G401.6 (cell line): Measurements from ENCODE around the gene KCNMA1.

Source experiments
- FAIRE-seq: peaks from 2 replicates; lab custom pipeline; 2012; peaks lifted over from hg19 to GRCh38; lab: Jason Lieb, UNC

KCNMA1 gene

GRCh38 chr10:77293773-77294172 is 343.8 kb downstream of the KCNMA1 start:
- no peak for FAIRE-seq

- no peak for FAIRE-seq
Measured at GRCh38 chr10:77293347-77293746, 344.3 kb downstream of the KCNMA1 start.

DNA sequence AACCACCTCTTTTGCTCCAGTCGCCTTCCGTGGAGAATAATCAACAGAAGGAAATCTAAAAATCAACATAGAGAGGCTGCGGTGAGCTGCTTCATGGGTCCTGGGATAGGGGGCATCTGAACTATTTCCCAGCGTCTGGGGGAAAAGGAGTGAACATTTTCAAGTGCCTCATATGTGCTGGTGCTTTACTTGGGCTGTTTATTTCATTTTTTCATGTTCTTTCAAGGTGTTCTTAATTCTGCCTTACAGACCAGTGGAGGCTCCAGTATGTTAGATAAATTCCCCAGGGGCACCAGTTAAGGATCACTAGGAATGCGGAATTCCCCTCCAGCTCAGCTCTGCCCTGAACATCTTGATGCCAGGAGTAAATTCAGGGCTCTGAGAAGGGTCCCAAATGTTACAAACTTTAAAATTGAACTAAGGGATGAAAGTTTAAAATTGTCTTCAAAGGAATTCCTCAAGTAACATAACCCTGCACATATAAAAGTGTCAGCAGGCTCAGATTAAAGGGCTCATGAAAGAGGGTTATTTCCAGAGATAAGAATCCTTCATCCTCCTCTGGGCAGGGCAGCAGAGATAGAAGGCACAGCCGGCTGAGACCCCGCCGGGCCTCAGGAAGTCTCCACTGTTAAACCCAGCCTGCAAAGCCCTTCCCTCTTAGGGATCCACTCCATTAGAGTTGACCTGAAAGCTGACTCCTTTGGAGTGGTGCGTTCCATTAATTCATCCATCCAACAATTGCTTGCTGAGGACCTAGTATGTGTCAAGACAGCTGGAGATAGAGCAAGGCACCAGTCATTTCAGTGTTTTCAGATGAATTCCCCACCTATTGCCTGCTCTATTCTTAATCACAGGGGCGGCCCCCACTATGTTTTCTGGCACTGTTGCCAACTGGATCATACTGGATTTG is 345.8 kb downstream of the KCNMA1 start:
- no peak for FAIRE-seq

DNA sequence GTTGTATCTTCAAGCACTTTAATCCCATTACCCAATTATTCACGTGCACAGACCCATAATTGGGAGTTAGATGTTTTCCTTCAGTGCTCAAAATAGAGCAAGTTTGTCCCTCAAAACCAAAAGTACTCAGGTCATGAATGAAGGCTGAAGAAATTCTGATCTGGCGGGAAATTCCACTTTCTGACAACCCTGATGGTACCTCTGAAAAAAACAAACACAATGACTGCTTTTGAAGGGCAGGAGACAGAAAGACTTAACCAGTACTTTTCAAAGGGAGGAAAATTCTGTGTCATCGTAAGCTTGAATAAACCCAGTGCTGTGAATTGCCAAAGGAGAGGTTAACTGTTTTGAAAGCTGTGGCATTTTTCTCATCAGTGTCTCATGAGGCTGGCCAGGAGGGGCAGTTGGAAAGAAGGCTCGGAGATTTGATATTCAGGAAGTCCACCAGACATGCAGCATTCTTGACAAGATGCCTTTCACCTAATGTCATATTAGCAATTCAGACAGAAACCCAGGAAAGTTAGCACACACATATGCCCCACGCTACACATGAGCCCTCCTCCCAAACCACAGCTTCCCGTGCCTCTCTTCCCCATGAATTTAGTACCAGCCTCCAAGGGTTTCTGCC is 347.0 kb downstream of the KCNMA1 start:
- FAIRE-seq, result no peak

GRCh38 chr10:77289790-77290189 is 347.8 kb downstream of the KCNMA1 start:
- no peak for FAIRE-seq

GRCh38 chr10:77289027-77289501 is 348.5 kb downstream of the KCNMA1 start:
- no peak for FAIRE-seq

GRCh38 chr10:77287647-77288120 is 349.9 kb downstream of the KCNMA1 start:
- FAIRE-seq, result no peak

GRCh38 chr10:77286531-77287508 is 350.8 kb downstream of the KCNMA1 start:
- FAIRE-seq, result no peak

DNA sequence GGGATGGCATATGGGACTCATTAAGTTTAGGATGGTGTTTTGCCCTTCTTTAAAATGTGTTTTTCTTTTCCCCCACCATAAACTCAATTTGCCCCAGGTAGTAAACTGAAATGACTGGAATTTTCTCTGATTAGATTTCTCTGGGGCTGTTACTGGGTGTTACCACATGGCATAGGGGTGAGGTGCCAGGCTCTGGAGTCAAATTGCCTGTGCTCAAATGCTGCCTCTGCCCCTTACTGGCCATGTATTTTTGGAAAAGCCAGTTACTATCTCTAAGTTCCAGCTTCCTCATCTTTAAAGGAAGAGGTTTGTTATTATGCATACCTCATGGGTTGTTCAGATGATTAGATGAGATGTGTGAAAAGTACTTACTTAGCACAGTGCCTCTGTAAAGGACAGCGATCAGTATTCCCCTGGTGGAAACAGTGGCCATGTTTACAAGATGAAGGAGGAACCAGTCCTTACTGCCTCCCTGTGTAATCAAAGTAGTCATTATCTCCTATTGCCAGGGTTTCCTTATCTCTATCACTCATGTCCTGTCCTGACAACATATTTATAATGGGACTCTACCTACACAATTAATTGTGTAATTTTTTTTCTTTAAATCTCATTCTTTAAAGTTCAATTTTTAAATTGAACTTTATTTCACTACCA is 352.0 kb downstream of the KCNMA1 start:
- FAIRE-seq, result no peak

GRCh38 chr10:77284797-77285196 is 352.8 kb downstream of the KCNMA1 start:
- FAIRE-seq, result no peak

- no peak for FAIRE-seq
Measured at GRCh38 chr10:77283326-77283725, 354.3 kb downstream of the KCNMA1 start.

DNA sequence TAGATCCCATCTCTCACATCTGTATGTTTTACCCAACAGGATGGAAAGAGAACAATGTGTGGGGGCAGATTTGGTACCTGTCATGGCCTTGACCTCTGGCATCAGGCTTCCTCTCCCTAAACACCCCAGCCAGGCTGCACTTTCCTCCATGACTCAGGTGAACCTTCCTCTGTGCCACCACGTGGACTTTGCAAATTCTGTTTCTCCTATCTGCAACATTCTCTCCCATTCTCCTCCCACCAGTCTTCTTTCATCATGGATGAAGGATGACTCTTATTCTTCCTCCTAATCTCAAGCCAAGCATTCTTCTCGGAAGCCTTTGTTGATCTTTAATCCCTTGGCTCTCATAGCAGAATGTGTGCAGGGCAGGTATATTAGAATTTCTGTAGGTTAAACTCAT is 355.4 kb downstream of the KCNMA1 start:
- no peak for FAIRE-seq

- FAIRE-seq, result no peak
Measured at GRCh38 chr10:77281719-77282118, 355.9 kb downstream of the KCNMA1 start.

DNA sequence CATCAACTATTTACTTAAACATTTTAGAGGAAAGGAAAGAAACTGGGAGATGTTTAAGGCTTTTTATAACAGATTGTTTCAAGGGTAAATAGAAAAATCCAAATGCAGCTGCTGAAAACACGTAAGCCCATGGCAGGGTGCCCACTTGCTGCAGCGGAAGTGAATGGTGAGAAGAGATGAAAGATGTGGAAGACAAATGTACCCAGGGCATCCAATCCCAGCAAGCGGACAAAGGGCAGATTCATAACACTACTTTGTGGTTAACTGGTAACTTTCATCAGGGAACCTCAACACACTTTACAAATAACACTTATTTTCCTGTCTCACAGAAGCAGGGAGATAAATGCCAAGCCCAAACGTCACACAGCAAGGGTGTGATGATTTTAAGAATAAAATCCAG is 358.4 kb downstream of the KCNMA1 start:
- FAIRE-seq, result no peak

DNA sequence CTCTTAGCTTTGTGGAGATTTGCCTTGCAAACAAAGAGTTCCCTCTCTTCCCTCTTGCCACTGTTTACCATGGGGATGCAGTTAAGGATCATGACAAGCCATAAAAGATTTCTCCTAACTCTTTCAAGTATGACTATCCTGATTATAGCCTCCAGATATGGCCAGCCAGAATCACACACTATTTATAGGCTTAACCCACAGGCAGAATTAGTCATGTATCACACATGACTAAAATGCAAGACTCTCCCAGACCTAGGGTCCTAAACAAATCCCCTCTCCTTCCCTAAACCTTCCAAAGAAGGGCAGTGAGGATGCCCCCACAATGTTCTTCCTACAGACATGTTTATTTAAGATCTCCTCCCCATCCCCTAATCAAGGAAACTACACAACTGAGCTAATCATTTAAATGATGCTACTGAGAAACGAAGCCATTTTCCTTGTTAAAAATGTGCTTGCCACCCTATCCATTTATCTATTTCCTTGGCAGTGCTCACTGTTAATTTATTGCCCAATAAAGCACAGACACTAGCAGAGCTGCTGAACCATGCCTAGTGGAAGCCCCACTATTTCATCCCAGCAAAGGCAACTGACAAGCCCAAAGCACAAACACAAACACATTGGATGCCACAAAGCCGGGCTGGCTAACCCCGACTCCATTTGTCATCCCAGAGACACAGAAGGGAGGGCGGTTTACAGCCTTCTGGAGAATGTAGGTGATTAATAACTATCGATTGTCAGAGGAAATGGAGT is 363.4 kb downstream of the KCNMA1 start:
- no peak for FAIRE-seq

DNA sequence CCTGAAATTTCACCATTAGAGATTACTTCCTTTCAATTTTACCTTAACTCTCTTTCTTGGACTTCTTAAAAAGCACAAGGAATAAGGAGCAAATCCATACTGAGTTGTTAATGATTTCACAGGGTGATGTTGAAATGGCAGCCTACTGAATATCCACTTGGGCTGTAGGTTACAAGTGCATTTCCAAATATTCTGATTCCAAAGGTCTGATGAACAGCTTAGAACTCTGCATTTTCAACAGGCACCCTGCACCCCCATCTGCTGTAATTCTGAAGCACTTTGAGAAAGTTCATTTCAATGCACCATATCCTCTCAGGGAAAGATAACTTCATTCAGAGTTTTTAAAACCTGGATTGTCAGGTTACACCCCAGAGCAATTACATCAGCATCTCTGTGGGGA is 368.4 kb downstream of the KCNMA1 start:
- no peak for FAIRE-seq

DNA sequence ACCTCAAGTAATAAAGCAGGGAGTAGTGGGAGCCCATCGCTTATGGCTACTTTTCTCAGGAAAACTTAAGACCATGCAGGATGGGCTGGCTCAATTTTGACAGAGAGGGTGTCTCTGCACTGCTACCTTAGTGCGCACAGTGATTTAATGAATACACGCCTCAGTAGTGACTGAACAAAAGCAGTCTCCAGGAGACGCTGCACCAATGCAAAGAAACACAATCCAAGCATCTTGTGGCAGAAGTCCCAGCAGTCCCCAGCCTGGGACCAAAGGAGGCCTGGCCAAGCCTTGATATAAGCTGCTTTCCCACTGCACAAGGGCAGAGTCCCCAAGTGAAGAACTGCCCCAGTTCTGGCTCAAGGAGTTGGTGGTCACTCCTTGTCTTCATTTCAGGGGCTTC is 368.9 kb downstream of the KCNMA1 start:
- FAIRE-seq, result no peak

GRCh38 chr10:77267703-77268675 is 369.6 kb downstream of the KCNMA1 start:
- no peak for FAIRE-seq

DNA sequence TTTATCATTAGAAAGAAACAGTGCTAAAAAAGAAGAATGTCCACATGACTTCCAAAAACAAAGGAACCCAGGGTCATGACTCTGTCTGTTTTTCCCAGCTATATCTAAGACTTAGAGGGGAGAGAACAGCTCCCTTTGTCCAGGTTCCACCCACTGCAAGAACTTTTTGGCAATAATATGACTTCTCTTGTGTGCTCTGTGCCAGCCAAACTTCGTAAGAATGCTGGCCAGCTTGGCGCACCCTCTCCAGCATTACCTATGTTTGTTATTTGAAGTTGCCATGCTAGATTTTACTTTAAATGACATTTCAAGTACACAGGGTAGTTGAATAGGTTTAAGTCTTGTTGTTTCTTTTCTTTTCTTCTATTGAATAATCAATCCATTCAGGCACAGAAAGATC is 371.4 kb downstream of the KCNMA1 start:
- FAIRE-seq, result no peak

DNA sequence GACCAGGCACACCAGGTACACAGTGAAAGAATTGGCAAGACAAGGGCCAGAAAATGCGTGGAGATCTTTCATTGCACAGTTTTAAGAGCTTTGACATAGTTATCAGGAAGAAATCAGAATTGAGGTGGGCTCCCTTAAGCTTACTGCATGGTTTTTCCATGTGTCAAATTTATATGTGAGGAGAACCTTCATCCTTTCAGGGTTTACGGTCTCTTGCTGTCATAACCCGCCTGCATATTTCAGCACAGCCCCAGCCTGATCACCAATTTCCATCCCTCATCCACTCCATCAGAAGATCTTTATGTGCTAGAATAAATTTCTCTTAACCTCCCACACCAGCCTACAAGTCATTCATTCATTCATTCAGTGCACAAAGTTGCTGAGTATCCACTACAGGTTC is 373.1 kb downstream of the KCNMA1 start:
- FAIRE-seq, result no peak
